Kidney (tissue), 14 donors: ENCODE data around the gene MON1A. TPM values are rescaled to one million over a fixed set of nuclear protein-coding genes. Genes with fewer than 3 reads are reported as not detected.

Source experiments
- DNase-seq, 5 donors: peaks; one replicate each; pipeline ENCODE4 v3.0.0-alpha.2; 2013 to 2020
- FAIRE-seq: peaks from 2 replicates; lab custom pipeline; 2012; peaks lifted over from hg19 to GRCh38; lab: Jason Lieb, UNC
- H3K27ac ChIP-seq, 2 donors: one replicate each; pipeline ENCODE4 v1.7.0; 2013; ENCODE audit warnings: low read depth in 2 of 2, low read length in 2 of 2, inconsistent platforms in 1 of 2
- H3K27me3 ChIP-seq: one replicate; pipeline ENCODE4 v1.7.1; 2013; ENCODE audit warnings: low read length, inconsistent platforms; ENCODE audit not compliant: control insufficient read depth, insufficient read depth
- H3K36me3 ChIP-seq, 3 donors: one replicate each; pipeline versions ENCODE4 v1.7.0 to v1.7.1; 2013; ENCODE audit warnings: low read length in 3 of 3, control low read depth in 1 of 3, inconsistent platforms in 1 of 3; ENCODE audit not compliant: insufficient read depth in 3 of 3, control insufficient read depth in 2 of 3
- H3K4me1 ChIP-seq, 3 donors: one replicate each; pipeline versions ENCODE4 v1.7.0 to v1.7.1; 2013; ENCODE audit warnings: low read length in 3 of 3, inconsistent platforms in 1 of 3, low read depth in 1 of 3; ENCODE audit not compliant: control insufficient read depth in 2 of 3, insufficient read depth in 2 of 3
- H3K4me3 ChIP-seq, 3 donors: one replicate each; pipeline versions ENCODE4 v1.7.0 to v1.8.1; 2013; ENCODE audit warnings: low read length in 3 of 3, control low read depth in 1 of 3, inconsistent platforms in 1 of 3
- H3K9ac ChIP-seq, 3 donors: one replicate each; pipeline versions ENCODE4 v1.7.0 to v1.7.1; 2013; ENCODE audit warnings: low read length in 3 of 3, control low read depth in 1 of 3, inconsistent platforms in 1 of 3
- H3K9me3 ChIP-seq, 3 donors: one replicate each; pipeline versions ENCODE4 v1.7.0 to v1.7.1; 2013; ENCODE audit warnings: low read length in 3 of 3, control low read depth in 1 of 3, inconsistent platforms in 1 of 3; ENCODE audit not compliant: control insufficient read depth in 2 of 3, insufficient read depth in 1 of 3
- intact Hi-C: fragments of 100-400 bp; cut with DNase I; formaldehyde crosslinking; loops from one replicate; pipeline ENCODE4 v1.11.1; 2022
- polyA plus RNA-seq: library from polyadenylated mRNA; stranded (reverse); fragments of 350-450 nt; fragmentation: Illumina TruSeq; extraction: RNeasy Lipid Tissue Mini Kit (QIAGEN cat#74804); gene quantifications from one replicate; pipeline ENCODE4 v1.2.3, GENCODE V29; 2014; ENCODE audit warnings: low read depth, low replicate concordance; ENCODE audit not compliant: insufficient read depth
- total RNA-seq: library from RNA; stranded (reverse); fragmentation: NEBNext Ultra II Directional; extraction: Animal tissue kit (Norgen Biotek cat#: 25700); gene quantifications from one replicate; pipeline ENCODE4 v1.2.1, GENCODE V29; 2021
- TF ChIP-seq, protein P1 (sequence below): IDR thresholded peaks from 3 replicates; pipeline ENCODE4 v1.5.1; 2012; ENCODE audit warnings: mild to moderate bottlenecking, moderate library complexity, borderline replicate concordance; ENCODE audit not compliant: insufficient read depth; ENCODE audit errors: extremely low read depth
- donor health status: control.
- donor health status: control.
- donor health status: control.
- donor health status: control.
- donor health status: control.
- donor health status: DM: yes; HTN: yes; CAD: no.
- donor health status: Normal renal cell carcinoma (clear cell type).

Gene MON1A
- total and polyA plus RNA-seq, 2 donors from 2014 or later, result 7.4 to 16.4 TPM

GRCh38 chr3:49889296-49889695 lies 40.3 kb downstream of the MON1A start:
- intact Hi-C loops, result no loop called here
- Histone ChIP-seq H3K27me3 (no peaks in the 10 kb centered on the region), H3K9me3 (no peaks in the 10 kb centered on the region), H3K4me1 (no peaks in the 10 kb centered on the region), H3K9ac (no peak overlapping the region), H3K4me3 (no peak overlapping the region), H3K36me3 (no peaks in the 10 kb centered on the region), H3K27ac (no peak overlapping the region)
- DNase-seq (no peak), FAIRE-seq (no peak)
- TF ChIP-seq, protein P1, sequence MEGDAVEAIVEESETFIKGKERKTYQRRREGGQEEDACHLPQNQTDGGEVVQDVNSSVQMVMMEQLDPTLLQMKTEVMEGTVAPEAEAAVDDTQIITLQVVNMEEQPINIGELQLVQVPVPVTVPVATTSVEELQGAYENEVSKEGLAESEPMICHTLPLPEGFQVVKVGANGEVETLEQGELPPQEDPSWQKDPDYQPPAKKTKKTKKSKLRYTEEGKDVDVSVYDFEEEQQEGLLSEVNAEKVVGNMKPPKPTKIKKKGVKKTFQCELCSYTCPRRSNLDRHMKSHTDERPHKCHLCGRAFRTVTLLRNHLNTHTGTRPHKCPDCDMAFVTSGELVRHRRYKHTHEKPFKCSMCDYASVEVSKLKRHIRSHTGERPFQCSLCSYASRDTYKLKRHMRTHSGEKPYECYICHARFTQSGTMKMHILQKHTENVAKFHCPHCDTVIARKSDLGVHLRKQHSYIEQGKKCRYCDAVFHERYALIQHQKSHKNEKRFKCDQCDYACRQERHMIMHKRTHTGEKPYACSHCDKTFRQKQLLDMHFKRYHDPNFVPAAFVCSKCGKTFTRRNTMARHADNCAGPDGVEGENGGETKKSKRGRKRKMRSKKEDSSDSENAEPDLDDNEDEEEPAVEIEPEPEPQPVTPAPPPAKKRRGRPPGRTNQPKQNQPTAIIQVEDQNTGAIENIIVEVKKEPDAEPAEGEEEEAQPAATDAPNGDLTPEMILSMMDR, result no peak

DNA sequence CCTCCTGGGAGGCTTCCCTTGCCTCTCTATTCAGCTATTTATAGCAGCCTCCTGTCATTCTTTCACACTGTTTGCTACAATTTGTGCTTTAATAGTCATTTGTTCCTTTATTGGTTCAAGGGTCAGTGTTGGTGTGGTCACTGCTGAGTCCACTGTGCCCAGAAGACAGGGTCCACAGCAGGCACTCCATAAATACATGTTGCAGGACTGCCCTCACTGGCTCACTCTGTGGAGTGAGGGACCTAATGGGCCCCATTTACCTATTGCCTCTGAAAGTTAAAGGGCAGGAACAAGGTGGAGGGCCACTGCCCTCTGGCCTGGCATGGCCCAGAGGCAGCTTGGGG lies 42.7 kb downstream of the MON1A start:
- Histone ChIP-seq H3K36me3 (no peaks in the 10 kb centered on the region), H3K27me3 (no peaks in the 10 kb centered on the region), H3K9me3 (no peaks in the 10 kb centered on the region), H3K27ac (no peak overlapping the region), H3K9ac (no peak overlapping the region), H3K4me1 (no peaks in the 10 kb centered on the region), H3K4me3 (no peak overlapping the region)
- intact Hi-C loops, result no loop called here
- TF ChIP-seq, protein P1, result no peak
- FAIRE-seq (no peak), DNase-seq (no peak)

DNA sequence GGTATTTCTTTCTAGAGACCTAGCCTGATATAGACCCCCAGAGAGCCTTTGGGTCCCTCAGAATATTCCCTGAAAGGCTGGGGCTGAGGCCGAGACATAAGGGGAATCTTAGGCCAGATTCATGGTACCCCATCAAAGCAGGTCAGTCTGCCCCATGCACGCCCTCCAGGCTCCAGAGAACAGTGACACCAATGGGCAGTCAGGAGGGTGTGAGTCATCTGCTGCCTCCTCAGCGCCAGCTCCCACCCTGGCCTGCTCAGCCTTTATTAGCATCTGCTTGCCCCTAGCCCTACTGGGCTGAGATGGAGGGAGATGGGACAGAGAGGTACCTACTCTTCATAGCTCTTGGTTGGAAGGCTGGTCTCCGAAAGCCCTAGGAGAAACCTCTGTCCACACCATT lies 45.6 kb downstream of the MON1A start:
- FAIRE-seq (no peak), DNase-seq (no peak)
- Histone ChIP-seq H3K9me3 (no peaks in the 10 kb centered on the region), H3K9ac (no peak overlapping the region), H3K4me1 (no peaks in the 10 kb centered on the region), H3K27ac (no peak overlapping the region), H3K27me3 (no peaks in the 10 kb centered on the region), H3K36me3 (no peaks in the 10 kb centered on the region), H3K4me3 (no peak overlapping the region)
- intact Hi-C loops, result no loop called here
- TF ChIP-seq, protein P1, result no peak

- Histone ChIP-seq H3K36me3 (no peaks in the 10 kb centered on the region), H3K9ac (no peak overlapping the region), H3K4me3 (no peak overlapping the region), H3K27ac (no peak overlapping the region), H3K4me1 (no peaks in the 10 kb centered on the region), H3K27me3 (no peaks in the 10 kb centered on the region), H3K9me3 (no peaks in the 10 kb centered on the region)
- intact Hi-C loops, result no loop called here
- TF ChIP-seq, protein P1, result no peak
- no peak for FAIRE-seq
- DNase-seq, result peak in 3 of 5 donors; percentile 29 to 64 (median 32)
These were observed 47.4 kb downstream of the MON1A start for GRCh38 chr3:49882166-49882565.
